ENCODE results near the gene TRIL. TPM values are rescaled to one million over a fixed set of nuclear protein-coding genes. Genes with fewer than 3 reads are reported as not detected.

The TRIL gene
- total and polyA plus RNA-seq, 2 donors (not counting 3 experiments of a cell fraction or from before 2014, with no cell fraction given): 0.52 to 1.8 TPM

GRCh38 chr7:28956608-28957063, 1.5 kb downstream of the TRIL start:
- POLR2A ChIA-PET: interaction anchor here (1.4 kb wide), 1 partner anchor 30 kb away, joined by 4 read pairs; no protein-coding TSS in a partner anchor
- no peak for TF ChIP-seq FOS (IDR thresholded peaks at IDR 0.05; ENCODE audit: borderline replicate concordance, insufficient read depth, low read length)
- peak; percentile 59 to 87 for TF ChIP-seq CTCF (IDR thresholded peaks at IDR 0.05; ENCODE audit: extremely low read depth in 1 of 2, insufficient read depth in 1 of 2, low read depth in 1 of 2, low read length in 2 of 2)
- TF ChIP-seq MYC (IDR thresholded peaks at IDR 0.05; ENCODE audit: low read depth, low read length): no peak
- no peak for TF ChIP-seq POLR2A (IDR thresholded peaks at IDR 0.05; ENCODE audit: low read depth, low read length)
- no peak for TF ChIP-seq POLR2AphosphoS5 (IDR thresholded peaks at IDR 0.05; ENCODE audit: insufficient read depth, low read depth, low read length)
- no peak for TF ChIP-seq JUN (IDR thresholded peaks at IDR 0.05; ENCODE audit: borderline replicate concordance, insufficient read depth, insufficient read length, low read depth)
- no peak for TF ChIP-seq MAX (IDR thresholded peaks at IDR 0.05; ENCODE audit: insufficient read depth, insufficient read length)
- Histone ChIP-seq H3K9me1 (replicated peaks; ENCODE audit: control insufficient read depth, extremely low read depth, insufficient read depth, low read length) (no peaks in the 10 kb centered on the region), H4K20me1 (replicated peaks; ENCODE audit: control insufficient read depth, extremely low read depth, insufficient read depth, low read length) (no peaks in the 10 kb centered on the region), H3K4me1 (ENCODE audit: control insufficient read depth, extremely low read depth, insufficient read depth, low read length) (peaks cover 11% of the 10 kb centered on the region), H3K79me2 (ENCODE audit: control insufficient read depth, insufficient read depth, low read length) (no peaks in the 10 kb centered on the region), H3K36me3 (ENCODE audit: control insufficient read depth in 2 of 2, extremely low read depth in 1 of 2, insufficient read depth in 2 of 2, low read length in 2 of 2) (no peaks in the 10 kb centered on the region), H3K4me2 (ENCODE audit: insufficient read depth, low read length) (peak overlapping the region; percentile 20), H3K27ac (ENCODE audit: insufficient read depth, low read depth, low read length) (no peak overlapping the region), H3K9ac (replicated peaks; ENCODE audit: extremely low read depth, insufficient read depth, low read length) (no peak overlapping the region), H3K4me3 (replicated peaks in 1 of 3; ENCODE audit: insufficient read depth in 1 of 3, low read depth in 1 of 3, low read length in 3 of 3) (peak overlapping the region in 2 of 3 experiments; percentile 13 to 16), H3K9me3 (replicated peaks; ENCODE audit: control insufficient read depth, insufficient read depth, low read length) (no peaks in the 10 kb centered on the region), H3K27me3 (ENCODE audit: control insufficient read depth in 2 of 2, insufficient read depth in 2 of 2, low read length in 2 of 2) (peaks cover 18 to 26% of the 10 kb centered on the region in 2 experiments), H2AFZ (ENCODE audit: low read depth, low read length) (peak overlapping the region; percentile 70)
- dilution Hi-C loops (cut with MboI; ENCODE audit: extremely low pct_ligation_motif_present, low sequenced_read_pairs) (no loop called here), intact Hi-C loops (cut with micrococcal nuclease) (loop anchor here (1.0 kb wide), 6 partner anchors 29 to 452 kb away; no protein-coding TSS in a partner anchor)
- DNase-seq (ENCODE audit: low read depth, low spot score): peak; percentile 61
- peak; percentile 42 for FAIRE-seq
- no TSS peak for BruUV-seq (replicated peaks)
- CTCF ChIA-PET: interaction anchor here (0.6 to 16.1 kb wide), 51 partner anchors 9 to 653 kb away, joined by 3 to 518 read pairs (median 5); no protein-coding TSS in a partner anchor

All from endothelial cell of umbilical vein (primary cell).